A549 (cell line): Measurements from ENCODE around the gene PTGER2. TPM values are rescaled to one million over a fixed set of nuclear protein-coding genes. Genes with fewer than 3 reads are reported as not detected.
A peak's percentile ranks its signal among the peaks of the same experiment; 100 is the strongest.

Source experiments
- ATAC-seq, 2 experiments: fragments of 200-7000 bp in 1 of 2; fragments of >200 bp in 1 of 2; cut with Nextera tagmentation in 1 of 2; cut with Tn5 transposase in 1 of 2; 3 replicates each; pipeline versions ENCODE4 v1.8.0 to v1.9.1; 2018 to 2020; ENCODE audit warnings: mild to moderate bottlenecking in 1 of 2, moderate library complexity in 1 of 2
- CTCF ChIA-PET: fragments of 300-600 bp; sonication (Branson Sonifier 250); formaldehyde crosslinking; extraction: SDS; loops from one replicate; lab custom pipeline; 2021; ENCODE audit warnings: antibody characterized with exemption, inconsistent platforms; lab: Yijun Ruan, JAX
- POLR2A ChIA-PET: fragments of 350-600 bp; formaldehyde crosslinking; extraction: SDS; loops from one replicate; lab custom pipeline; 2021; ENCODE audit warnings: antibody characterized with exemption, inconsistent platforms; lab: Yijun Ruan, JAX
- DNase-seq, 2 experiments: peaks; one replicate each; pipeline versions ENCODE4 v3.0.0 to v3.0.0-alpha.2; 2011 to 2016; ENCODE audit warnings: low read depth in 1 of 2, low spot score in 1 of 2
- FAIRE-seq: peaks from 2 replicates; lab custom pipeline; 2011; peaks lifted over from hg19 to GRCh38; lab: Jason Lieb, UNC
- H3K27ac ChIP-seq, 2 experiments: fragments of >200 bp; sonication (Bioruptor Twin); formaldehyde crosslinking; 3 replicates each; pipeline ENCODE4 v1.5.1; 2016 to 2017
- H3K4me1 ChIP-seq: fragments of >200 bp; sonication (Bioruptor Twin); formaldehyde crosslinking; 3 replicates; pipeline ENCODE4 v1.6.1; 2016
- H3K4me2 ChIP-seq: fragments of >200 bp; sonication (Bioruptor Twin); formaldehyde crosslinking; 3 replicates; pipeline ENCODE4 v1.6.1; 2016
- H3K4me3 ChIP-seq: fragments of >200 bp; sonication (Bioruptor Twin); formaldehyde crosslinking; 3 replicates; pipeline ENCODE4 v1.5.1; 2016
- H3K9me3 ChIP-seq: fragments of >200 bp; sonication (Bioruptor Twin); formaldehyde crosslinking; 3 replicates; pipeline ENCODE4 v1.6.1; 2016
- BHLHE40 ChIP-seq: IDR thresholded peaks from 2 replicates; pipeline ENCODE4 v1.6.1; 2012; ENCODE audit warnings: low read depth, low read length, inconsistent platforms
- CBX2 ChIP-seq: fragments of 200-600 bp; sonication (generic); IDR thresholded peaks from 2 replicates; pipeline ENCODE4 v1.6.1; 2016; ENCODE audit warnings: low read depth, mild to moderate bottlenecking, borderline replicate concordance
- CEBPB ChIP-seq, 2 experiments: fragments of >200 bp in 1 of 2; sonication (Bioruptor Twin) in 1 of 2; formaldehyde crosslinking in 1 of 2; IDR thresholded peaks; 2 replicates each; pipeline ENCODE4 v1.6.1; 2012 to 2016
- CHD2 ChIP-seq: fragments of 150-350 bp; IDR thresholded peaks from 2 replicates; pipeline ENCODE4 v1.6.1; 2014; ENCODE audit warnings: low read length; ENCODE audit not compliant: partially characterized antibody
- CHD4 ChIP-seq: fragments of 200-600 bp; sonication (generic); IDR thresholded peaks from 2 replicates; pipeline ENCODE4 v1.6.1; 2016; ENCODE audit warnings: antibody characterized with exemption, mild to moderate bottlenecking, borderline replicate concordance
- EHMT2 ChIP-seq: fragments of 200-600 bp; sonication (generic); IDR thresholded peaks from 2 replicates; pipeline ENCODE4 v1.6.1; 2016; ENCODE audit warnings: antibody characterized with exemption, low read depth, mild to moderate bottlenecking, moderate library complexity
- EP300 ChIP-seq, 2 experiments: fragments of >200 bp; sonication (Bioruptor Twin); formaldehyde crosslinking; IDR thresholded peaks; 2 replicates in 1 of 2; 3 replicates in 1 of 2; pipeline ENCODE4 v1.6.1; 2016 to 2017
- ESRRA ChIP-seq: fragments of 150-350 bp; IDR thresholded peaks from 2 replicates; pipeline ENCODE4 v1.6.1; 2014; ENCODE audit warnings: mild to moderate bottlenecking, low read length, borderline replicate concordance
- FOXS1 ChIP-seq: fragments of 250-450 bp; sonication (Bioruptor Pico); IDR thresholded peaks from 2 replicates; pipeline ENCODE4 v1.5.0; 2020; ENCODE audit warnings: mild to moderate bottlenecking, moderate library complexity
- GATA3 ChIP-seq: IDR thresholded peaks from 2 replicates; pipeline ENCODE4 v1.6.1; 2012; ENCODE audit warnings: borderline replicate concordance
- HOXB13 ChIP-seq: fragments of 250-450 bp; sonication (Bioruptor Pico); IDR thresholded peaks from 2 replicates; pipeline ENCODE4 v1.5.0; 2020; ENCODE audit warnings: low read depth, mild to moderate bottlenecking, moderate library complexity
- HOXB5 ChIP-seq: fragments of 250-450 bp; sonication (Bioruptor Pico); IDR thresholded peaks from 2 replicates; pipeline ENCODE4 v1.5.0; 2020; ENCODE audit warnings: mild to moderate bottlenecking, moderate library complexity
- JUN ChIP-seq, 2 experiments: fragments of >200 bp; sonication (Bioruptor Twin); formaldehyde crosslinking; IDR thresholded peaks; 2 replicates in 1 of 2; 3 replicates in 1 of 2; pipeline ENCODE4 v1.6.1; 2016 to 2017
- KDM5A ChIP-seq: fragments of 200-600 bp; sonication (generic); IDR thresholded peaks from 2 replicates; pipeline ENCODE4 v1.6.1; 2016; ENCODE audit warnings: antibody characterized with exemption, mild to moderate bottlenecking
- MAFK ChIP-seq: fragments of 450-650 bp; IDR thresholded peaks from 2 replicates; pipeline ENCODE4 v1.6.1; 2014; ENCODE audit not compliant: partially characterized antibody
- POLR2A ChIP-seq: IDR thresholded peaks from 2 replicates; pipeline ENCODE4 v1.6.1; 2012; ENCODE audit warnings: mild to moderate bottlenecking, low read length
- RAD21 ChIP-seq, 2 experiments: fragments of >200 bp in 1 of 2; sonication (Bioruptor Twin) in 1 of 2; formaldehyde crosslinking in 1 of 2; IDR thresholded peaks in 1 of 2; conservative IDR thresholded peaks in 1 of 2; 2 replicates in 1 of 2; 3 replicates in 1 of 2; pipeline ENCODE4 v1.6.1; 2012 to 2018; ENCODE audit warnings: inconsistent platforms in 1 of 2
- RCOR1 ChIP-seq: fragments of 150-350 bp; IDR thresholded peaks from 2 replicates; pipeline ENCODE4 v1.6.1; 2014; ENCODE audit warnings: antibody characterized with exemption, low read length, low read depth
- RNF2 ChIP-seq: fragments of 200-600 bp; sonication (generic); IDR thresholded peaks from 2 replicates; pipeline ENCODE4 v1.6.1; 2016; ENCODE audit warnings: low read depth, mild to moderate bottlenecking, antibody characterized with exemption, moderate library complexity, borderline replicate concordance
- TFCP2L1 ChIP-seq: fragments of 250-450 bp; sonication (Bioruptor Pico); IDR thresholded peaks from 2 replicates; pipeline ENCODE4 v1.5.0; 2021; ENCODE audit warnings: mild to moderate bottlenecking
- ZC3H11A ChIP-seq: fragments of 450-650 bp; IDR thresholded peaks from 2 replicates; pipeline ENCODE4 v1.6.1; 2014; ENCODE audit warnings: antibody characterized with exemption, mild to moderate bottlenecking
- WGBS: methylation state at CpG from one replicate; pipeline ENCODE4 v1.1.6; 2017; ENCODE audit errors: missing lambda C conversion rate; 5-methylcytosine and 5-hydroxymethylcytosine counted together
- polyA plus RNA-seq, 4 experiments: library from polyadenylated mRNA; depleted of rRNA in 3 of 4; stranded (reverse); fragments of >200 nt; fragmentation: RNase III in 1 of 4; extraction: RNeasy Plus Mini Kit Qiagen cat#74134 plus additional on column Dnase treatment in 1 of 4; gene quantifications; 2 replicates in 3 of 4; 3 replicates in 1 of 4; pipeline ENCODE4 v1.2.3, GENCODE V29; 2011 to 2017
- TF ChIP-seq, protein P1 (sequence below): fragments of 250-450 bp; sonication (Bioruptor Pico); IDR thresholded peaks from 2 replicates; pipeline ENCODE4 v1.5.0; 2021; ENCODE audit warnings: mild to moderate bottlenecking, moderate library complexity, borderline replicate concordance
- TF ChIP-seq, protein P2 (sequence below): fragments of 150-350 bp; IDR thresholded peaks from 2 replicates; pipeline ENCODE4 v1.6.1; 2014; ENCODE audit warnings: low read depth, mild to moderate bottlenecking, low read length
- TF ChIP-seq, protein P3 (sequence below): fragments of >200 bp; sonication (Bioruptor Twin); formaldehyde crosslinking; IDR thresholded peaks from 3 replicates; pipeline ENCODE4 v1.6.1; 2016
- TF ChIP-seq, protein P4 (sequence below): fragments of >200 bp; sonication (Bioruptor Twin); formaldehyde crosslinking; IDR thresholded peaks from 3 replicates; pipeline ENCODE4 v1.5.1; 2016

Gene PTGER2
- polyA plus RNA-seq, 2 of the 4 experiments (the other 2 are of a cell fraction) = 0.74 to 1.2 TPM

DNA sequence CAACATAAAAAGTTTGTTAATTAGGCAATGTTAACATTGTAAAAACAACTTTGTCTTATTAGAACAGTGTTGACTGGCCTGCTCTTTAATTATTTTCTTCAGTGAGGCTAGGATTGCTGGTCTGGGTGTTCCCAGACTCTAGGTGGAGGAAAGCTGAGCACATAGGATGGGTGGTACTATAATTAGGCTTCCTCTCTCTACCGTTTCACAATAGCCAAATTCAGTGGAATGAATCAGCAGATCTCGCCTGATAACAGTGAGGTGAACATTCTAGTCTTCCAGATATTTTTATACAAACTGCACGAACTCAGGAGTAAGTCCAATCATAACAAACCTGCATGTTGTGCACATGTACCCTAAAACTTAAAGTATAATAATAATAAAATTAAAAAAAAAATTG, 34.7 kb upstream of the PTGER2 start:
- Histone ChIP-seq H3K4me3 (no peak overlapping the region), H3K27ac (peak overlapping the region; percentile 40 to 69; a peak in 4 of 6 replicates), H3K9me3 (no peaks in the 10 kb centered on the region), H3K4me1 (peaks cover 9% of the 10 kb centered on the region; the same call in 1 of the 3 replicates), H3K4me2 (peak overlapping the region; percentile 29)
- no peak for FAIRE-seq
- 12% methylated on average over 3 of the region's 3 CpGs for WGBS
- CTCF ChIA-PET = no interaction called here
- DNase-seq = peak; percentile 12 to 55
- no peak for TF ChIP-seq CHD2
- TF ChIP-seq, protein P1, sequence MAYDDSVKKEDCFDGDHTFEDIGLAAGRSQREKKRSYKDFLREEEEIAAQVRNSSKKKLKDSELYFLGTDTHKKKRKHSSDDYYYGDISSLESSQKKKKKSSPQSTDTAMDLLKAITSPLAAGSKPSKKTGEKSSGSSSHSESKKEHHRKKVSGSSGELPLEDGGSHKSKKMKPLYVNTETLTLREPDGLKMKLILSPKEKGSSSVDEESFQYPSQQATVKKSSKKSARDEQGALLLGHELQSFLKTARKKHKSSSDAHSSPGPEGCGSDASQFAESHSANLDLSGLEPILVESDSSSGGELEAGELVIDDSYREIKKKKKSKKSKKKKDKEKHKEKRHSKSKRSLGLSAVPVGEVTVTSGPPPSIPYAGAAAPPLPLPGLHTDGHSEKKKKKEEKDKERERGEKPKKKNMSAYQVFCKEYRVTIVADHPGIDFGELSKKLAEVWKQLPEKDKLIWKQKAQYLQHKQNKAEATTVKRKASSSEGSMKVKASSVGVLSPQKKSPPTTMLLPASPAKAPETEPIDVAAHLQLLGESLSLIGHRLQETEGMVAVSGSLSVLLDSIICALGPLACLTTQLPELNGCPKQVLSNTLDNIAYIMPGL (CRISPR knock-in tag) = no peak
- no peak for TF ChIP-seq RCOR1
- TF ChIP-seq MAFK = peak; percentile 30
- TF ChIP-seq CEBPB (IDR thresholded peaks at IDR 0.05) = peak; percentile 23 to 72; a peak in 3 of 4 replicates
- peak; percentile 75 for TF ChIP-seq GATA3
- no peak for TF ChIP-seq TFCP2L1 (CRISPR knock-in tag)
- ATAC-seq = peak in 1 of 2 experiments; percentile 67; a peak in 3 of 6 replicates
- POLR2A ChIA-PET = no interaction called here

DNA sequence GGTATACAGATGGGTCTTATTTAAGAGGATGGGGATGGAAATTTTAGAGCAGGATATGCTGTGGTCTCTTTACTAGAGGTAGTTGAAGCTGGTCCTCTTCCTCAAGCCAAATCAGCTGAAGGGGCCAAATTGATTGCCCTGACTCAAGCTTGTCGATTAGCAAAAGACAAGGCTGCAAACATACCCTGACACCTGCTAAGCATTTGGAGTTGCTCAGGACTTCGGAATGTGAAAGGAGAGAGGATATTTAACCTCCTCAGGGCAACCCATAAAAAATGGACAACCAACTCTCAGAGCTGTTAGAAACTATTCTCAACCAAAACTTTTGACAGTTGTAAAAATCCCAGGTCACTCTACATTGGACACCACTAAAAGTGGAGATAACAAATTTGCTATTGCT, 31.0 kb upstream of the PTGER2 start:
- FAIRE-seq (no peak), DNase-seq (no peak), ATAC-seq (no peak)
- ChIA-PET CTCF (no interaction called here), POLR2A (no interaction called here)
- peaks cover 9% of the 10 kb centered on the region; the same call in 1 of the 3 replicates for H3K4me1 ChIP-seq
- TF ChIP-seq CHD2 = no peak
- TF ChIP-seq, protein P2, sequence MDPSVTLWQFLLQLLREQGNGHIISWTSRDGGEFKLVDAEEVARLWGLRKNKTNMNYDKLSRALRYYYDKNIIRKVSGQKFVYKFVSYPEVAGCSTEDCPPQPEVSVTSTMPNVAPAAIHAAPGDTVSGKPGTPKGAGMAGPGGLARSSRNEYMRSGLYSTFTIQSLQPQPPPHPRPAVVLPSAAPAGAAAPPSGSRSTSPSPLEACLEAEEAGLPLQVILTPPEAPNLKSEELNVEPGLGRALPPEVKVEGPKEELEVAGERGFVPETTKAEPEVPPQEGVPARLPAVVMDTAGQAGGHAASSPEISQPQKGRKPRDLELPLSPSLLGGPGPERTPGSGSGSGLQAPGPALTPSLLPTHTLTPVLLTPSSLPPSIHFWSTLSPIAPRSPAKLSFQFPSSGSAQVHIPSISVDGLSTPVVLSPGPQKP = no peak
- no peak for TF ChIP-seq RNF2
- TF ChIP-seq GATA3 = no peak
- no peak for TF ChIP-seq HOXB5 (CRISPR knock-in tag)
- no peak for TF ChIP-seq BHLHE40
- no peak for TF ChIP-seq CBX2
- no peak for TF ChIP-seq ESRRA
- no peak for TF ChIP-seq EHMT2
- no peak for TF ChIP-seq EP300 (IDR thresholded peaks at IDR 0.05)
- no peak for TF ChIP-seq ZC3H11A
- H3K4me3 ChIP-seq = no peak overlapping the region
- no peak overlapping the region for H3K27ac ChIP-seq
- WGBS = 36% methylated on average over 2 of the region's 2 CpGs
- no peak overlapping the region for H3K4me2 ChIP-seq
- H3K9me3 ChIP-seq = no peaks in the 10 kb centered on the region

DNA sequence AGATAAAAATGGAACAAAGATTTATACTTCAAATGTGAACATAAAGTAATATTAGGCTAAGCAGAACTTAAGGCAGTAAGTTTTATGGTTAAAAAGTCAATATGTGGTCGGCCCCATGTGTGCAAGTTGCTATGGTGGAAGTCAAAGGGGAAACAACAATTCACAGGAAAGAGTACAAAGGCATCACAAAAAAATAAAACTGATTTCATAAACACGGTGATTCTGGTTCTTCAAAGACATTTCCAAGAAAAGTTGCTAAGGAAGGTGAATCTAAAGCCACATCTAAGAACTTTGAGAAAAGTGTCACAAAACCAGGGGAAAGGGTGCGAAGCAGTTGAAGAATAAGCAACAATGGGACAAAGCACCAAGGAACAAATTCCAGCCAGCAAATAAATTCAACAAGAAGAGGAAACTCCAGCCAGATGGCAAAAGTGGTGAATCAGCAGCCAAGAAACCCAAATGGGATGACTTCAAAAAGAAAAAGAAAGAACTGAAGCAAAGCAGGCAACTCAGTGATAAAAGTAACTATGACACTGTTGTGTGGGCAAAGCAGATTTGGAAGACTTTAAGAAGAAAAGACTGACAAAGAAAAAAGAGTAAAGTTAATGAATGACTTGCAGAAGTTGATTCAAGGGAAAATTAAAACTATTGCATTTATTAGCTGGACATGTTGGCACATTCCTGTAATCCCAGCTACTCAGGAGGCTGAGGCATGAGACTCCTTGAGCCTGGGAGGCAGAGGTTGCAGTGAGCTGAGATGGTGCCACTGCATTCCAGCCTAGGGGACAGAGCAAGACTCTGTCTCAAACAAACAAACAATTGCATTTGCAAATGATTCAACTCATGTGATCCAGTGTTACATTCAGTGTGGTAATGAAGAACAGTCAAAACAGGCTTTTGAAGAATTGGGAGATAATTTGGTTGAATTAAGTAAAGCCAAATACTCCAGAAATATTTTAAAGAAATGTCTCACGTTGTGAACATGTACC, 27.2 kb upstream of the PTGER2 start:
- no peak for FAIRE-seq
- Histone ChIP-seq H3K4me1 (no peaks in the 10 kb centered on the region), H3K4me2 (no peak overlapping the region), H3K9me3 (no peaks in the 10 kb centered on the region), H3K27ac (no peak overlapping the region), H3K4me3 (no peak overlapping the region)
- no peak for DNase-seq
- no peak for TF ChIP-seq CHD4
- no peak for TF ChIP-seq HOXB13 (CRISPR knock-in tag)
- no peak for TF ChIP-seq KDM5A
- TF ChIP-seq RAD21 (conservative IDR thresholded peaks at IDR 0.05 in 1 of 2, IDR thresholded peaks at IDR 0.05 in 1 of 2) = no peak
- no peak for TF ChIP-seq POLR2A
- no peak for TF ChIP-seq FOXS1 (CRISPR knock-in tag)
- no peak for TF ChIP-seq CHD2
- TF ChIP-seq, protein P3, sequence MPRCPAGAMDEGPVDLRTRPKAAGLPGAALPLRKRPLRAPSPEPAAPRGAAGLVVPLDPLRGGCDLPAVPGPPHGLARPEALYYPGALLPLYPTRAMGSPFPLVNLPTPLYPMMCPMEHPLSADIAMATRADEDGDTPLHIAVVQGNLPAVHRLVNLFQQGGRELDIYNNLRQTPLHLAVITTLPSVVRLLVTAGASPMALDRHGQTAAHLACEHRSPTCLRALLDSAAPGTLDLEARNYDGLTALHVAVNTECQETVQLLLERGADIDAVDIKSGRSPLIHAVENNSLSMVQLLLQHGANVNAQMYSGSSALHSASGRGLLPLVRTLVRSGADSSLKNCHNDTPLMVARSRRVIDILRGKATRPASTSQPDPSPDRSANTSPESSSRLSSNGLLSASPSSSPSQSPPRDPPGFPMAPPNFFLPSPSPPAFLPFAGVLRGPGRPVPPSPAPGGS = no peak
- no peak for TF ChIP-seq JUN (IDR thresholded peaks at IDR 0.05)
- TF ChIP-seq RNF2 = no peak
- TF ChIP-seq, protein P4, sequence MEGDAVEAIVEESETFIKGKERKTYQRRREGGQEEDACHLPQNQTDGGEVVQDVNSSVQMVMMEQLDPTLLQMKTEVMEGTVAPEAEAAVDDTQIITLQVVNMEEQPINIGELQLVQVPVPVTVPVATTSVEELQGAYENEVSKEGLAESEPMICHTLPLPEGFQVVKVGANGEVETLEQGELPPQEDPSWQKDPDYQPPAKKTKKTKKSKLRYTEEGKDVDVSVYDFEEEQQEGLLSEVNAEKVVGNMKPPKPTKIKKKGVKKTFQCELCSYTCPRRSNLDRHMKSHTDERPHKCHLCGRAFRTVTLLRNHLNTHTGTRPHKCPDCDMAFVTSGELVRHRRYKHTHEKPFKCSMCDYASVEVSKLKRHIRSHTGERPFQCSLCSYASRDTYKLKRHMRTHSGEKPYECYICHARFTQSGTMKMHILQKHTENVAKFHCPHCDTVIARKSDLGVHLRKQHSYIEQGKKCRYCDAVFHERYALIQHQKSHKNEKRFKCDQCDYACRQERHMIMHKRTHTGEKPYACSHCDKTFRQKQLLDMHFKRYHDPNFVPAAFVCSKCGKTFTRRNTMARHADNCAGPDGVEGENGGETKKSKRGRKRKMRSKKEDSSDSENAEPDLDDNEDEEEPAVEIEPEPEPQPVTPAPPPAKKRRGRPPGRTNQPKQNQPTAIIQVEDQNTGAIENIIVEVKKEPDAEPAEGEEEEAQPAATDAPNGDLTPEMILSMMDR = no peak
- ChIA-PET POLR2A (no interaction called here), CTCF (interaction anchor here (0.6 to 0.9 kb wide), 2 partner anchors 43 to 1018 kb away, joined by 3 read pairs; no protein-coding TSS in a partner anchor)
- no peak for ATAC-seq
- WGBS = 39% methylated on average over 4 of the region's 4 CpGs
